ENCODE measurements around the gene TMEM151A. TPM values are rescaled to one million over a fixed set of nuclear protein-coding genes. Genes with fewer than 3 reads are reported as not detected.

Gene TMEM151A
- total RNA-seq, 2 experiments from 2014 or later, result 0.11 to 0.14 TPM

GRCh38 chr11:66278363-66279091, 13.2 kb upstream of the TMEM151A start:
- DNase-seq, result peak in 4 of 14 experiments; percentile 15 to 82 (median 48)
- TF ChIP-seq CTCF (IDR thresholded peaks at IDR 0.05), result no peak
- Histone ChIP-seq H3K9me3 (ENCODE audit: control insufficient read depth in 1 of 2, insufficient read depth in 1 of 2, low read length in 2 of 2) (no peaks in the 10 kb centered on the region), H3K36me3 (ENCODE audit: insufficient read depth, low read length) (peaks cover 30% of the 10 kb centered on the region), H3K27me3 (ENCODE audit: control insufficient read depth in 1 of 2, insufficient read depth in 2 of 2, low read length in 2 of 2) (no peaks in the 10 kb centered on the region), H3K27ac (ENCODE audit: low read depth in 1 of 2, low read length in 2 of 2) (no peak overlapping the region), H3K4me3 (ENCODE audit: low read length) (no peak overlapping the region), H3K4me1 (ENCODE audit: insufficient read depth, low read length) (peaks cover 48% of the 10 kb centered on the region)
- CTCF ChIA-PET, result interaction anchor here (0.9 to 1.2 kb wide), 2 partner anchors 10 to 11 kb away, joined by 3 read pairs; partner anchors contain the start of gene YIF1A
- Mint-ChIP-seq H3K4me1 (ENCODE audit: low read depth) (peaks cover 44% of the 10 kb centered on the region), H3K27ac (peak overlapping the region; percentile 58), H3K4me3 (peak overlapping the region; percentile 79), H3K36me3 (ENCODE audit: low read depth) (peaks cover 42% of the 10 kb centered on the region), H3K9me3 (no peaks in the 10 kb centered on the region), H3K27me3 (no peaks in the 10 kb centered on the region)
- intact Hi-C loops (cut with DNase I, micrococcal nuclease), result no loop called here
- no peak for ATAC-seq (ENCODE audit: poor library complexity)
- POLR2A ChIA-PET, result interaction anchor here (6.5 kb wide), 1 partner anchor 10 kb away, joined by 34 read pairs; the partner anchor contains the start of gene RAB1B

GRCh38 chr11:66279092-66279734, 12.5 kb upstream of the TMEM151A start:
- no peak overlapping the region for H3K27ac ChIP-seq (ENCODE audit: low read depth in 1 of 2, low read length in 2 of 2)
- no peaks in the 10 kb centered on the region for H3K9me3 ChIP-seq (ENCODE audit: control insufficient read depth in 1 of 2, insufficient read depth in 1 of 2, low read length in 2 of 2)
- H3K36me3 Mint-ChIP-seq (ENCODE audit: low read depth), result peaks cover 38% of the 10 kb centered on the region
- H3K4me1 ChIP-seq (ENCODE audit: insufficient read depth, low read length), result peaks cover 49% of the 10 kb centered on the region
- ChIA-PET CTCF (interaction anchor here (0.9 kb wide), 1 partner anchor 10 kb away, joined by 3 read pairs; the partner anchor contains the start of gene YIF1A), POLR2A (interaction anchor here (0.6 to 6.5 kb wide), 3 partner anchors 10 to 23 kb away, joined by 3 to 34 read pairs (median 6); partner anchors contain the start of genes RAB1B and YIF1A)
- TF ChIP-seq CTCF (IDR thresholded peaks at IDR 0.05), result no peak
- H3K27me3 ChIP-seq (ENCODE audit: control insufficient read depth in 1 of 2, insufficient read depth in 2 of 2, low read length in 2 of 2), result no peaks in the 10 kb centered on the region
- intact Hi-C loops (cut with DNase I, micrococcal nuclease), result no loop called here
- H3K9me3 Mint-ChIP-seq, result no peaks in the 10 kb centered on the region
- no peaks in the 10 kb centered on the region for H3K27me3 Mint-ChIP-seq
- no peak overlapping the region for H3K4me3 Mint-ChIP-seq
- peaks cover 39% of the 10 kb centered on the region for H3K4me1 Mint-ChIP-seq (ENCODE audit: low read depth)
- H3K27ac Mint-ChIP-seq, result peak overlapping the region; percentile 58
- ATAC-seq (ENCODE audit: poor library complexity) (no peak), DNase-seq (no peak)
- no peak overlapping the region for H3K4me3 ChIP-seq (ENCODE audit: low read length)
- peaks cover 25% of the 10 kb centered on the region for H3K36me3 ChIP-seq (ENCODE audit: insufficient read depth, low read length)

DNA sequence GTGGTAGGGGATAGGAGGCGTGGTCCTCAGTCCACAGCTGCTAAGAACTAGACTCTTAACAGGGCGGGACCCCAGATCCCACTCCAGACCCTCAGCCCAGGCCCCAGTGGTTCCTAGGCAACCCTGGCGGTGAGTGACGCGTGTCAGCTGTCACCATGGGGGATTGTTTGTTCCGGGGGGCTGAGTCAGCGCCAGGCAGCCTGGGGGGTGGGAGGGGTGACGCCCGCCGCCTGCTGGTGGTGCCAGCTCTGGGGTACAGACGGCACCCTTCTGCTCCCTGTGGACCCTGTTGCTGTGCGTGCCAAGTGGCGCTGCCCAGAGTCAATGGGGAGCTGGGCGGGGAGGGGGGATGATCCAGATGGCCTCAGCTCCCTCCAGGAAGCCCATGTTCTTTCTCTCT, 11.3 kb upstream of the TMEM151A start:
- Mint-ChIP-seq H3K27ac (no peak overlapping the region), H3K27me3 (no peaks in the 10 kb centered on the region), H3K36me3 (ENCODE audit: low read depth) (peaks cover 28% of the 10 kb centered on the region), H3K9me3 (no peaks in the 10 kb centered on the region), H3K4me1 (ENCODE audit: low read depth) (peaks cover 38% of the 10 kb centered on the region), H3K4me3 (peak overlapping the region; percentile 34)
- ChIA-PET POLR2A (interaction anchor here (1.5 to 6.5 kb wide), 3 partner anchors 9 to 20 kb away, joined by 3 to 34 read pairs (median 6); partner anchors contain the start of genes RAB1B and YIF1A), CTCF (interaction anchor here (1.3 to 2.7 kb wide), 2 partner anchors 13 to 58 kb away, joined by 5 to 36 read pairs; partner anchors contain the start of gene RAB1B)
- no peaks in the 10 kb centered on the region for H3K27me3 ChIP-seq (ENCODE audit: control insufficient read depth in 1 of 2, insufficient read depth in 2 of 2, low read length in 2 of 2)
- no peak for TF ChIP-seq CTCF (IDR thresholded peaks at IDR 0.05)
- H3K4me1 ChIP-seq (ENCODE audit: insufficient read depth, low read length), result peaks cover 53% of the 10 kb centered on the region
- H3K36me3 ChIP-seq (ENCODE audit: insufficient read depth, low read length), result peaks cover 23% of the 10 kb centered on the region
- no peak overlapping the region for H3K27ac ChIP-seq (ENCODE audit: low read depth in 1 of 2, low read length in 2 of 2)
- intact Hi-C loops (cut with DNase I, micrococcal nuclease), result loop anchor here in 1 of 2 experiments (10.0 kb wide), 1 partner anchor 426 kb away; the partner anchor contains the start of gene CFL1
- H3K4me3 ChIP-seq (ENCODE audit: low read length), result no peak overlapping the region
- DNase-seq, result peak in 1 of 14 experiments; percentile 43
- H3K9me3 ChIP-seq (ENCODE audit: control insufficient read depth in 1 of 2, insufficient read depth in 1 of 2, low read length in 2 of 2), result no peaks in the 10 kb centered on the region
- no peak for ATAC-seq (ENCODE audit: poor library complexity)
